ENCODE data around the gene ABCC5. TPM values are rescaled to one million over a fixed set of nuclear protein-coding genes. Genes with fewer than 3 reads are reported as not detected.

ABCC5 gene
- total RNA-seq, 2 experiments from 2014 or later, result 19.0 to 19.2 TPM

- no peak for DNase-seq
- H3K4me1 Mint-ChIP-seq, result peaks cover 21% of the 10 kb centered on the region
- no peaks in the 10 kb centered on the region for H3K27me3 Mint-ChIP-seq
- peaks cover 11% of the 10 kb centered on the region for H3K36me3 Mint-ChIP-seq (ENCODE audit: low read depth)
- H3K27ac Mint-ChIP-seq, result no peak overlapping the region
- CTCF ChIA-PET, result no interaction called here
- POLR2A ChIA-PET, result no interaction called here
- H3K9me3 Mint-ChIP-seq, result no peaks in the 10 kb centered on the region
- no peak overlapping the region for H3K4me3 Mint-ChIP-seq
These were observed 32.6 kb downstream of the ABCC5 start for GRCh38 chr3:183984749-183985729.

DNA sequence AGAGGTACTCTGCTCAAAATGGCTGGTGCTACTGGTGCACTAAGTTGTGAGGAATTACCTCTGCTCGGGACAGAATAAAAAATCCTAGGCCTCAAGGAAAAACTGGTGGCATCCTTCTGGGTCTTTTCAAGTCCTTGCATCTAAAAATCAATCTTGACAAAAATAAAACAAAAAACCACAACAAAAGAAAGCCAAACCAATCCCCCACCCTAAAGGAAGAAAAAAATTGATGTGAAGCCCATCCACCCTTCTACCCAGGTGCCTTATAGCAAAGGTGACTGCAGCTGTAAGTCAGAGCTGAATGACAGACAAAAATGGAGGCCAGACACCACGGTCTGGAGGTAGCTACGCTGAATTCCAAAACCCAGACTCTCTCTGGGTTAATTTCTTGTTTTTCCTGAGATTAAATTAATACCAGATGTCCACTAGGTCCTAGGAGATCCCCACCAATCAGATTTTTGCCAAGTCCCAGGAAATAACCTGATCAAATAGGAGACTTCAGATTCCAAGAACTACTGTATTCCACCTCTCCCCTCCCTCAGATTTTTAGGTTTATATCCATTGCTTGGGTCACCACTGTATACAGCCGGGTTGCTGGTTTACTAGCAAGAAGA is 33.5 kb downstream of the ABCC5 start:
- no peak overlapping the region for H3K27ac Mint-ChIP-seq
- H3K4me3 Mint-ChIP-seq, result no peak overlapping the region
- CTCF ChIA-PET, result no interaction called here
- no peaks in the 10 kb centered on the region for H3K27me3 Mint-ChIP-seq
- POLR2A ChIA-PET, result no interaction called here
- H3K4me1 Mint-ChIP-seq, result peaks cover 21% of the 10 kb centered on the region
- no peaks in the 10 kb centered on the region for H3K9me3 Mint-ChIP-seq
- peaks cover 11% of the 10 kb centered on the region for H3K36me3 Mint-ChIP-seq (ENCODE audit: low read depth)
- DNase-seq, result no peak

DNA sequence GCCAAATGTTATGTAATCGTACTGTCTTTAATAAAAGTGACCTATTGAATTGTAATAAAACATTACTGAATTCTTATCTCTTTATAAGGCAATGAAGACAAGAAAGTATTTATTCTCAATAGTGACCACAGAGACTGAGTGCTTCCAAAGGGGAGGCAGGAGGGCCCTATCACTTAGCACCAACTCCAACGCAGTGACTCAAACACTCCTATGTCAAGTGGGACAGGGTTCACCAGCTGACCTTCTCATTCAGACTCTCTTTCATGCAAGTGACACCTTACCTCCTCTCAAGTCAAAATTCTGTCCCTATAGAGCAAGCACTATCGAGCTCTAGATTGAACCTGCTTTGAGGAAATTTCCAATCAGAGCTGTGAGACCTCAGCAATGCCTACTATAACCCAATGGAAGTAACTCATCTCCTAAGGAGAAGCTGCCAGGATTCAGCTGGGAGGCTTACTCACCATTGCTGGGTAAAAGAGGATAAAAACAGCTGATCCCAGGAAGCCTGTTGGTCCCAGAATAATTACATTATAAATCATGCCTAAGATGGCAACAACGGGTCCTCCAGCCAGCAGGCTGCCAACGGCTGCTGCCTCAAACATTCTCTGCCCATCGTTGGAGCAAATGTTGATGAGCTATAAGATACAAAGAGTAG is 35.6 kb downstream of the ABCC5 start:
- no peak for DNase-seq
- CTCF ChIA-PET, result interaction anchor here (0.6 to 2.0 kb wide), 5 partner anchors 9 to 87 kb away, joined by 3 to 7 read pairs (median 4); partner anchors contain the start of gene ABCC5
- no peaks in the 10 kb centered on the region for H3K9me3 Mint-ChIP-seq
- H3K4me1 Mint-ChIP-seq, result peaks cover 12% of the 10 kb centered on the region
- no peak overlapping the region for H3K4me3 Mint-ChIP-seq
- H3K27me3 Mint-ChIP-seq, result no peaks in the 10 kb centered on the region
- peaks cover 4% of the 10 kb centered on the region for H3K36me3 Mint-ChIP-seq (ENCODE audit: low read depth)
- H3K27ac Mint-ChIP-seq, result no peak overlapping the region
- POLR2A ChIA-PET, result no interaction called here

- ChIA-PET CTCF (no interaction called here), POLR2A (no interaction called here)
- no peaks in the 10 kb centered on the region for H3K9me3 Mint-ChIP-seq
- DNase-seq, result no peak
- no peak overlapping the region for H3K4me3 Mint-ChIP-seq
- no peak overlapping the region for H3K27ac Mint-ChIP-seq
- H3K27me3 Mint-ChIP-seq, result no peaks in the 10 kb centered on the region
- peaks cover 12% of the 10 kb centered on the region for H3K4me1 Mint-ChIP-seq
- H3K36me3 Mint-ChIP-seq (ENCODE audit: low read depth), result peaks cover 4% of the 10 kb centered on the region
These were observed 37.3 kb downstream of the ABCC5 start for GRCh38 chr3:183980403-183980802.

DNA sequence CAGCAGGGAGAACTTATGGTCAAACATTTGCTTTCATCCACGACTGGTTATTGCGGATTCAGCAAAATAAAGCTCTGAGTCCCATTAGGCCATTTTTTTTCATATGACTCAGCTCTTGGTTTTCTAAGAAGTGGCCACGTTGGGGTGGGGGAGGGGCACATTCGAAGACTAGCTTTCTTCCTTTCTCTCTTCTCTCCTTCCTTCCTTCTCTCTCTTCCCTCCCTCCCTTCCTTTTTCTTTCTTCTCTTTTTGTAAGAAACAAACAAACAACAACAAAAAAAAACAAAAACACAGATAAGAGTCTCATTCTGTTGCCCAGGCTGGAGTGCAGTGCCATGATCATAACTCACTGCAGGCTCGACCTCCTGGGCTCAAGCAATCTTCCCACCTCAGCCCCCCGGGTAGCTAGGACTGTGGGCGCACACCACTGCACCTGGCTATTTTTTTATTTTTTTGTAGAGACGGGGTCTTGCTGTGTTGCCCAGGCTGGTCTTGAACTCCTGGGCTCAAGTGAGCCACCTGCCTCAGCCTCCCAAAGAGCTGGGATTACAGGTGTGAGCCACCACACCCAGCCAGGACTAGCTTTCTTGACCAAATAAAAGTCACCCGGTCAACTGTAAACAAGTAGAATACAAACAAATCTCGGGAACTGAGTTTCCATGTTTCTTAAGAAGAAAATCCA is 41.6 kb downstream of the ABCC5 start:
- H3K36me3 Mint-ChIP-seq (ENCODE audit: low read depth), result no peaks in the 10 kb centered on the region
- ChIA-PET POLR2A (no interaction called here), CTCF (interaction anchor here (0.7 kb wide), 1 partner anchor 21 kb away, joined by 4 read pairs; no protein-coding TSS in a partner anchor)
- no peaks in the 10 kb centered on the region for H3K9me3 Mint-ChIP-seq
- no peak for DNase-seq
- no peaks in the 10 kb centered on the region for H3K27me3 Mint-ChIP-seq
- no peak overlapping the region for H3K4me3 Mint-ChIP-seq
- no peak overlapping the region for H3K27ac Mint-ChIP-seq
- H3K4me1 Mint-ChIP-seq, result peaks cover 4% of the 10 kb centered on the region

- Mint-ChIP-seq H3K27me3 (no peaks in the 10 kb centered on the region), H3K4me1 (no peaks in the 10 kb centered on the region), H3K27ac (no peak overlapping the region), H3K9me3 (no peaks in the 10 kb centered on the region), H3K4me3 (no peak overlapping the region), H3K36me3 (ENCODE audit: low read depth) (no peaks in the 10 kb centered on the region)
- ChIA-PET POLR2A (no interaction called here), CTCF (no interaction called here)
- no peak for DNase-seq
These were observed 48.9 kb downstream of the ABCC5 start for GRCh38 chr3:183968666-183969245.

GRCh38 chr3:183967693-183968092 is 50.0 kb downstream of the ABCC5 start:
- Mint-ChIP-seq H3K27ac (no peak overlapping the region), H3K9me3 (no peaks in the 10 kb centered on the region), H3K4me1 (no peaks in the 10 kb centered on the region), H3K27me3 (no peaks in the 10 kb centered on the region), H3K36me3 (ENCODE audit: low read depth) (no peaks in the 10 kb centered on the region), H3K4me3 (no peak overlapping the region)
- CTCF ChIA-PET, result no interaction called here
- POLR2A ChIA-PET, result no interaction called here
- DNase-seq, result no peak

DNA sequence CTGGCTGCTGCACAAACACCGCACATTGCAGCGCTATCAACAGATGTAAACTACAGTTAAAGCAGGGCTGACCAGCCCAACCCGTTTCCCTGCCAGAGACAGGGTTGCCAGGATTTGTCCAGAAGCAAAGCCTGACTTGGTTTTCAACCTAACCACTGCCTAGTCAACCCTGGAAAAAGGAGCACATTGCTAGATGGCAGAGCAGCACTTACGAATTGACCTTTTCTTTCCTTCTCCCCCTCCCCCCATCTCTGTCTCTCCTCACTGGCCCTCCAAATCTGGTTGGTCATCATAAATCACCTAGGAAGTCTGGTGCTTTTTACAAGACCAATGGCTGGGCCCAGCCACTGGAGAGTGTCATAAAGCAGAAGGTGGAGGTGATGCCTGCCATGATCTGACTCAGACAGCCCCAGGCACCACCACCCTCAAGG is 51.3 kb downstream of the ABCC5 start:
- Mint-ChIP-seq H3K27me3 (no peaks in the 10 kb centered on the region), H3K4me1 (no peaks in the 10 kb centered on the region), H3K27ac (no peak overlapping the region), H3K4me3 (no peak overlapping the region), H3K36me3 (ENCODE audit: low read depth) (peaks cover under 1% of the 10 kb centered on the region), H3K9me3 (no peaks in the 10 kb centered on the region)
- ChIA-PET CTCF (no interaction called here), POLR2A (no interaction called here)
- DNase-seq, result no peak

DNA sequence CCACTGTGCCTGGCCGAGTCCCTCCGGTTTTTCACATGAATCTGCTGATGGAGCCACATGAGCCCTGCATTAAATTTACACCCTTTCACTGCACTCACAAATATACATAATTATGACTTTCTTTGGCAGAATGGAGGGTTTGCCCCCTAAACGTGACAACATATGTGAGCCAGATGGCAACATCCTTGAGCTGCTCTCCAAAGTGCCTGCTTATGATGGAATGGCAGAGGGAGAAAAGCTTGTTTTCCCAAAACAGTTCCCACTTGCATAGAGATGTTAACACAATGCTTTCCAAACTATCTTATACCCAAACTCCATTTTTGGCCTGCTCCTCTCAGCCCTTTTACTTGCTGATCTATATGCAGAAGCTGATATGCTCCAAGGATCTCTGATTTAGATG is 54.9 kb downstream of the ABCC5 start:
- CTCF ChIA-PET, result no interaction called here
- Mint-ChIP-seq H3K27ac (no peak overlapping the region), H3K36me3 (ENCODE audit: low read depth) (peaks cover 6% of the 10 kb centered on the region), H3K4me1 (no peaks in the 10 kb centered on the region), H3K9me3 (no peaks in the 10 kb centered on the region), H3K4me3 (no peak overlapping the region), H3K27me3 (no peaks in the 10 kb centered on the region)
- POLR2A ChIA-PET, result no interaction called here
- DNase-seq, result no peak

DNA sequence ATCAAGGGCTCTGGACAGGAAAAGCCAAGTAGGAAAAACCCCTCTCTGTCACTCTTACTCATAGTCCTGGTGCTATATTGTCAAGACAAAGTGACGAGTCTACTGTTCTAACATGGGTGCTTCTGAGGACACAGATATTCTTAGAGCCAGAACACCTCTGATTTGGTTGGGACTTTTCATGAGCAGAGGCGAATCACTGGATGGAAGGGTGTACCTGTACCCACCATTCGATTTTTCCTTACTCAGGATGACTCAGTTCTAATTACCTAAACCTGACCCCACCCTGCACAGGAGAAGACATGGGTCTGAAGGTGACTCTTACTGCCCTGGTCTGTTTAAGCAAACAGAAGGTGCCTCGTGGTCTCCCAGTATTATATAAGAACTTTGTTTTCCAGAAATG is 58.5 kb downstream of the ABCC5 start:
- POLR2A ChIA-PET, result no interaction called here
- no peaks in the 10 kb centered on the region for H3K4me1 Mint-ChIP-seq
- H3K9me3 Mint-ChIP-seq, result no peaks in the 10 kb centered on the region
- no peaks in the 10 kb centered on the region for H3K27me3 Mint-ChIP-seq
- no peak for DNase-seq
- no peak overlapping the region for H3K4me3 Mint-ChIP-seq
- CTCF ChIA-PET, result no interaction called here
- peaks cover 9% of the 10 kb centered on the region for H3K36me3 Mint-ChIP-seq (ENCODE audit: low read depth)
- H3K27ac Mint-ChIP-seq, result no peak overlapping the region

- no peak for DNase-seq
- H3K4me3 Mint-ChIP-seq, result no peak overlapping the region
- no peaks in the 10 kb centered on the region for H3K4me1 Mint-ChIP-seq
- no peak overlapping the region for H3K27ac Mint-ChIP-seq
- POLR2A ChIA-PET, result no interaction called here
- peaks cover 9% of the 10 kb centered on the region for H3K36me3 Mint-ChIP-seq (ENCODE audit: low read depth)
- H3K9me3 Mint-ChIP-seq, result no peaks in the 10 kb centered on the region
- CTCF ChIA-PET, result no interaction called here
- H3K27me3 Mint-ChIP-seq, result no peaks in the 10 kb centered on the region
These were observed 58.9 kb downstream of the ABCC5 start for GRCh38 chr3:183958775-183959174.

GRCh38 chr3:183958226-183958625 is 59.5 kb downstream of the ABCC5 start:
- POLR2A ChIA-PET, result no interaction called here
- no peak for DNase-seq
- no peak overlapping the region for H3K4me3 Mint-ChIP-seq

More at GRCh38 chr3:183958226-183958625, 59.5 kb downstream of the ABCC5 start:
- H3K4me1 Mint-ChIP-seq, result no peaks in the 10 kb centered on the region
- H3K9me3 Mint-ChIP-seq, result no peaks in the 10 kb centered on the region
- H3K27ac Mint-ChIP-seq, result no peak overlapping the region
- CTCF ChIA-PET, result no interaction called here
- H3K27me3 Mint-ChIP-seq, result no peaks in the 10 kb centered on the region
- H3K36me3 Mint-ChIP-seq (ENCODE audit: low read depth), result peaks cover 9% of the 10 kb centered on the region

Data from activated CD4-positive, alpha-beta T cell treated with anti-CD3 and anti-CD28 coated beads, Interleukin-2, amount 10 ng/mL, durations not matched to agents 7 days and 5 days (primary cell).